WTC11 (cell line): ENCODE results near the gene RNPS1.

Experiments used
- CTCF ChIP-seq: fragments of 200-600 bp; IDR thresholded peaks from 2 replicates; pipeline ENCODE4 v1.8.0; 2022; ENCODE audit warnings: antibody characterized with exemption
- TF ChIP-seq, protein P1 (sequence below): fragments of 250-450 bp; sonication (Bioruptor Pico); conservative IDR thresholded peaks from 2 replicates; pipeline ENCODE4 v1.9.0; 2021; ENCODE audit warnings: mild to moderate bottlenecking

DNA sequence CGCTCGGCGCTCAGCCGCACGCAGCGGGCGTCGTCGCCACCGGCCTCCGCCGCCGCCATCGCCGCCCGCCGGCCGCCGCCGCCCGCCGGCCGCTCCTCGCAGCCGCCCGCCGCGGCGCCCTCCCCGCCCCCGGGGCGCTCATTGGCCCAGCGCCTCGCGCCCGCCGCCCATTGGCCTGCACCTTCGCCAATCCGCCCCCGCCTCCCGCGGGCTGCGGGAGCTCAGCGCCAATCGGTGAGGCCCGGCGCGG, 53.3 kb downstream of the RNPS1 start, which contains the start of gene PGP:
- TF ChIP-seq CTCF: no peak
- TF ChIP-seq, protein P1, sequence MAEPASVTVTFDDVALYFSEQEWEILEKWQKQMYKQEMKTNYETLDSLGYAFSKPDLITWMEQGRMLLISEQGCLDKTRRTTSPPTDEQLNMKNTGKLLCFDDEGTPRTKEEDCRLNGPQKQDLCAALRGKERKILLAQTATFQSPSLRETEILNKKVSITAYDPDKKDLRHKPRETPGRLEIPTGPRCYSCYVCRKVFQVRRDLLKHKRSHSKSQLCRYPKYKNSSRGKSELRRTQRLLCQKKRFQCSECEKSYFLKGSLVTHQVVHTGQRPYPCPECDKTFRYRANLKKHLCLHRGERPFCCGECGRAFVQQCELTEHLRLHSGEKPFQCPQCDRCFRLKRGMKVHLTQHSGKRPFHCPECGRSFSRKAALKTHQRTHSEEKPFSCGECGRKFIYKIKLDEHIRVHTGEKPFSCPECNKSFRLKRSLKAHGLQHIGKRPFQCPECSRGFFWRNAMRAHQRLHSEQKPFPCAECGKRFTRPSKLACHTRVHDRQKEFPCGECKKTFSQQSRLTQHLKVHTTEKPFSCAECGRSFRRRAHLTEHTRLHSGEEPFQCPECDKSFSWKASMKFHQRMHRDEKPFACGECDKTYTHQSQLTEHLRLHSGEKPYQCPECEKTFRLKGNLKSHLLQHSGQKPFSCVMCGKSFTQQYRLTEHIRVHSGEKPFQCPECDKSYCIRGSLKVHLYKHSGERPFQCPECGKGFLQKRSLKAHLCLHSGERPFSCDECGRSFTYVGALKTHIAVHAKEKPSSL (CRISPR knock-in tag): no peak
